NB4 (cell line): ENCODE data around the gene ANXA8.

Source experiments
- DNase-seq: peaks from one replicate; pipeline ENCODE4 v3.0.0; 2010; ENCODE audit warnings: low read depth
- H3K4me3 ChIP-seq: one replicate; pipeline ENCODE4 v1.5.1; 2011; ENCODE audit warnings: mild to moderate bottlenecking, low read depth, low read length, moderate library complexity
- CTCF ChIP-seq: IDR thresholded peaks from one replicate; pipeline ENCODE4 v1.5.1; 2012; ENCODE audit warnings: low read depth, low read length
- MYC ChIP-seq: IDR thresholded peaks from 2 replicates; pipeline ENCODE4 v1.6.1; 2011; ENCODE audit warnings: low read depth, low read length
- POLR2A ChIP-seq: IDR thresholded peaks from 2 replicates; pipeline ENCODE4 v1.6.1; 2011; ENCODE audit warnings: mild to moderate bottlenecking; ENCODE audit not compliant: insufficient read length; ENCODE audit errors: extremely low read depth
- TF ChIP-seq, protein P1 (sequence below): IDR thresholded peaks from 2 replicates; pipeline ENCODE4 v1.6.1; 2011; ENCODE audit warnings: low read depth, low read length

ANXA8 gene

DNA sequence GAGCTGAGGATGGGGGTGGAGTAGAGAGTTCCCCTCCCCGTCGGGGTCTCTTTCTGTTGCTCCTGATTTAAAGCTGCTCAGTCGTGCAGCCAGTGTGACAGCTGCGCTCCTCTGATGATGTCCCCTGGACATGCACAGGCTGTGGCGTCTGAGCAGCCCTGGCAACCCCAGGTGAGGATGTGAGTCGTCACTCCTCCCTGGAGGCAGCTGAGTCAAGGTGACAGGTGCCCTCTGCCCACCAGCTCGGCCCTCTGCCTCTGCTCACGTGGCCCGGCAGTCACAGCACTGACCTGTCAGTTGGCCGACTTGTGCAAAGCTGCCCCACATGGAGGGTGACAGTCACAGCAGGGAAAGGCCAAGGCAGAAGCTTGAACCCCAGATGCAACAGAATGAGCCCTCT lies 33.9 kb downstream of the ANXA8 start:
- TF ChIP-seq MYC (no peak), POLR2A (no peak), CTCF (no peak)
- TF ChIP-seq, protein P1, sequence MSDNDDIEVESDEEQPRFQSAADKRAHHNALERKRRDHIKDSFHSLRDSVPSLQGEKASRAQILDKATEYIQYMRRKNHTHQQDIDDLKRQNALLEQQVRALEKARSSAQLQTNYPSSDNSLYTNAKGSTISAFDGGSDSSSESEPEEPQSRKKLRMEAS, result no peak
- H3K4me3 ChIP-seq, result no peak overlapping the region
- no peak for DNase-seq

DNA sequence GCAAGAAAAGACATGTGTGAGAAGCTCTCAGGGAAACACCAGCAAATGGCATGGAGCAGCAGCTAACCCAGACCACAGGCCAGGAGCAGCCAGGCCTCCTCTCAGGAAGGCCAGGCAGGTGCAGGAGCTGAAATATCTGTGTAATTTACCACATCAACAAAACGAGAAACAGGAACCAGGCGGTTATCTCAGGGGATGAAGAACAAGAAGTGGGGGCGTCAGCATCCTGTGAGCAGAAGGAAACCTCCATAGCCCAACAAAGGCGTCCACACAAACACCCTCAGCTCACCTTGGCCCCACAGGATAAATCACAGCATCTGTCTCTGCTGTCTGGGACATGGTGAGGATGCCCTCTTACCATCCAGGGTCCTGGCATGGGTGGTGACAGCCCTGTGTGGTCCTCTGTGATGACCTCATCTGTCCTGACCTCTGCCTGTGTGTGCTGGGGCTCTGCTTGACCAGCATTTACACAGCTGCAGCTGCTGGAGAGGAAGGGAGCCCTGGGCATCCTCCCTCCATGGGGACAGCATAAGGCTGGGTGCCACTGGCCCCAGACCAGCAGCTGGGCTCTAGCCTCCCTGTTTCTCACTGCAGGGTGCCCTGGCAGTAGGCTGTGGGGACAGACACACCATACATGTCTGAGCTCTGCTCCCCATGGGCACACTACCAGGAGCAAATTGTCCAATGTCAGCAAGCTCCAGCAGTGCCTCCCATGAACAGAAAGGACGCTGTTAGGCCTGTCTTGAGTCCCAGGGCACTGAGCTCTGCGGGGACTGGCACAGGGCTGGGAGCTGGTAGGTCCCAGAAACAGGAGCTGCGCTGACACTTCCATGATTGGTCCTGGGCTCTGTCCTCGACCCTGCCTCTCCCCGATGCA lies 34.6 kb downstream of the ANXA8 start:
- TF ChIP-seq CTCF (no peak), MYC (no peak), POLR2A (no peak)
- TF ChIP-seq, protein P1, result no peak
- H3K4me3 ChIP-seq, result no peak overlapping the region
- DNase-seq, result peak; percentile 55

GRCh38 chr10:47447705-47448104 lies 36.2 kb downstream of the ANXA8 start:
- no peak for DNase-seq
- H3K4me3 ChIP-seq, result no peak overlapping the region
- TF ChIP-seq POLR2A (no peak), MYC (no peak), CTCF (no peak)
- TF ChIP-seq, protein P1, result peak; percentile 23; the same call in 1 of the 2 replicates

DNA sequence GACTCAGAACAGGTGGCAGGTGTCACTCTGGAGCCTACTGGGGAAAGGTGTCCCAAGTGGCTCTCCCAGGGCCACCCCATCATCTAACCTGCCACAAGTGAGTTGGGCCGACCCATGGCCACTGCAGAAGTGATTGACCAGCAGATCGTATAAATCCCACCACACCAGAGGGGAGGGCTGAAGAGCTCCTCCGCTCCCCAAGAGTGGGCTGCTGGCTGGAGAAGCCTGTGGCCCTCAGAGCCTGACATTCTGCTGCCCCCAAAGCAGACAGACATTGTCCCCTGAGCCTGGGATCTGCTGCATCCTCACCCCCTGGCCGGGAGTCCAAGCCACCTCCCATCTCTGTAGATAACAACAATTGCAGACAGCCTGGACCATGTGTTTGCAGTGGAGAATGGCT lies 36.7 kb downstream of the ANXA8 start:
- DNase-seq, result no peak
- TF ChIP-seq POLR2A (no peak), MYC (no peak), CTCF (no peak)
- TF ChIP-seq, protein P1, result no peak

GRCh38 chr10:47445720-47446119 lies 38.2 kb downstream of the ANXA8 start:
- TF ChIP-seq POLR2A (no peak), CTCF (no peak), MYC (no peak)
- TF ChIP-seq, protein P1, result no peak
- no peak for DNase-seq
- no peak overlapping the region for H3K4me3 ChIP-seq

More for the DNA sequence above, 36.7 kb downstream of the ANXA8 start:
- no peak overlapping the region for H3K4me3 ChIP-seq
